AG08396 (cell line): ENCODE data around the gene MAFG.
"Not testable (repeated sequence)": the region's sequence is repeated elsewhere in the genome, so short reads cannot be mapped to it uniquely, and the experiment has no call there.

Experiments used
- DNase-seq: peaks from one replicate; pipeline ENCODE4 v3.0.0; 2012; ENCODE audit warnings: low spot score, mixed read lengths

MAFG gene

DNA sequence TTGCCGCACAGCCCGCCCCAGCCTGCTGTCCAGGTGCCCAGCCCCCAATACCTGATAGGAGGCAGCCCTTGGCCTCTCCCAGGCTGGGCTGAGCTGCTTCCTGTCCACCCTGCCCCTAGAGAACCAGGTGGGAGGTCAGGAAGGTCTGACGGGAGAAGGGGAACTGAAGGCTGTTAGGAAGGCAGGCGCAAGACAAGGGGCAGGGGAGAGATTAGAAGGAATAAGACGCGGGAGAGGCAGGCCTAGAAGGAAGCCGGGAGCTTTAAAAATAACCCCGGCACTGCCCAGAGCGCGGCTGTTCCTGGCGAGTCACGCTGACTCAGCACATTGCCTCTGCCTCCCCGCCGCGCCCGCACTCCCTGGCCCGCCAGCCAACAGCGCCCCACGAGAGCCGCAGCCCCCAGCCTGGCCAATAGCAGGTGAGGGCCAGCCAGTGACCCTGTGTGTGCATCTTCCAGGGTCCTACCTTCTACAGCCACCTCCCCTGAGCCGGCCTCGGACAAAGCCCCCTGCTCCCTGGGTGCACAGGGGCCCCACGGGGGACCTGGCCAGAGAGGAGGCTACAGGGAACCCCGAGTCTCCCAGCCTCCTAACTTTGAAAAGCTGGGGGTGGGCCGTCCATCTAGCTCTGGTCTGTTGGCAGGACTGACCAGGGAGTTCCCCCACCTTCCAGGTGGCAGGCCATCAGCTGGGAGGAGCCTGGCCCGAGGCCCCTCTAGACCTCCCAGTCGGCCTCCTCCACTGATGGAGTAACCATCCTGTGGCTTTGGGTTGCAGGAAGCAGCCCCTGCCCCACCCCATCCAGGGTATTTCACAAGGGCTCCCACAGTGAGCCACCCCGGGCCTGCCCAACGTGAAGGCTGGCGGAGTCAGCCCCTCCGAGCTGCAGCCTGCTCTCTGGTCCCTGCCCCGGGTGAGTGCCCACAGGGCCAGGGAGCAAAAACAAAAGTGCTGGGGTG, 4.0 kb downstream of the MAFG start:
- DNase-seq = peak; percentile 90

- DNase-seq = no peak
These were observed 4.8 kb downstream of the MAFG start for GRCh38 chr17:81922566-81923301.

DNA sequence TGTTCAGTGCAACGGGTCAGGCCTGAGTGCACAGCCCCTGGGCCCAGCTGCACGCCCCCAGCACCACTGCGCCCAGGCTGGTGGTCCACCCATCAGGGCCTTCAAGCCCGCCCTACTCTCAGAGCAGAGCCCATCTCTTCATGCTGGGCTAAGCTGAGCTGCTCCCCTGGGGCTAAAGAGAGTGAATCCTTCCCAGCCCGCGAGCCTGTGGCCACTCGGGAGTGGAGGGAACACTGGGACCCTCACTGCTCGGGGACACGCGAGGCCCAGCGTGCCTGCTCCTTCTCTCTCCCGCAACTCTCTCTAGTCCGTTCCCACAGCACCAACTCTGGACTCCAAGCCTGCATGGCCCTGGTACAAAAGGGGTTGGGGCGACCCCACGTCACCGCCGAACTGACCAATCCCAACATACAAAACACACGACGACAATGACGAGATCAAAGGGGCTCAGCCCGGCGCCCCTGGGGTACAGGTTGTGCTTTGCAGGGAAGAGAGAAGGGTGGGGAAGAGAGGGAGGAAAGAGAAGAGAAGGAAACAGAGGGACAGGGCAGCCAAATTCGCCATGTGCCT, 5.5 kb downstream of the MAFG start:
- DNase-seq = no peak

- no peak for DNase-seq
These were observed 6.0 kb downstream of the MAFG start for GRCh38 chr17:81921537-81921862.

DNA sequence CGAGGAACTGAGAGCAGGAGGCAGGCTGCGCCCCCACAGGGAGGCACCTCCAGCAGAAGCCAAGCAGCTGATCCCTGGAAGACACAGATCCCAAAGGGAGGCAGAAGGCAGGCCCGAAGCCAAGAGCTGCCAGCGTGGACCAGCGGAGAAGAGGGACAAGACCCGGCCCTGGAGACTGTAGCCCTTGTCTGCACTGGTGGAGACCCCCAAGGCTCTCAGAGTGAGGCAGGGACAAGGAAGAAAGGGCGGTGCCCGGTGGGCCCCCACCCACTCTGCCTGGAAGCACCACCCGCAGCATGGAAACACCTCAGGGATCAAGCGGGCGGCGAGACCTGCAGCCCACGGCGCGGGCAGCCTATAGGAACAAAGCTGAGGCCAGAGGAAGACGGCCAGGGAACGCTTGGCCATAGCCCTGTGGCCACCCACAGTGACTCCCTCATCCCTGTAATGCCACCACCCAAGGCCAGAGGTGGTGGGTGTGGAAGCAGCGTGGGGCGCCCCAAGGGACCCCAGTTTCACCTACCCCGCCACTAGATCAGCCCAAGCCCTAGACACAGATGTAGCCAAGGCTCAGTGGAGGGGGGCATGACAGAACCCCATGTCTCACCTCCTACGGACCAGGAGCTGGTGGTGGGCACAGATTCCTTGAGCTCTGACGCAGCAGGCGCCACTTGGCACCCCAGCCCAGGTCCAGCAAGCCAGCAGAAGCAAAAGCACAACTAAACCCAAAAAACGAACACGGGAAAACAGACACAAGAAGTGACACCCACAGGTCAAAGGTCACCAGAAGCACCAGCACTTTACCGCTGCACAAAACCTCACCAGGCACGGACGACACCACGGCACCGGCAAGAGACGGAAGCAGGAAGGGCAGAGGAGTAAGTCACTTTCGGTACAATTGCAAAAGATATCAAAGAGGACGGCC, 6.7 kb downstream of the MAFG start:
- no peak for DNase-seq

DNA sequence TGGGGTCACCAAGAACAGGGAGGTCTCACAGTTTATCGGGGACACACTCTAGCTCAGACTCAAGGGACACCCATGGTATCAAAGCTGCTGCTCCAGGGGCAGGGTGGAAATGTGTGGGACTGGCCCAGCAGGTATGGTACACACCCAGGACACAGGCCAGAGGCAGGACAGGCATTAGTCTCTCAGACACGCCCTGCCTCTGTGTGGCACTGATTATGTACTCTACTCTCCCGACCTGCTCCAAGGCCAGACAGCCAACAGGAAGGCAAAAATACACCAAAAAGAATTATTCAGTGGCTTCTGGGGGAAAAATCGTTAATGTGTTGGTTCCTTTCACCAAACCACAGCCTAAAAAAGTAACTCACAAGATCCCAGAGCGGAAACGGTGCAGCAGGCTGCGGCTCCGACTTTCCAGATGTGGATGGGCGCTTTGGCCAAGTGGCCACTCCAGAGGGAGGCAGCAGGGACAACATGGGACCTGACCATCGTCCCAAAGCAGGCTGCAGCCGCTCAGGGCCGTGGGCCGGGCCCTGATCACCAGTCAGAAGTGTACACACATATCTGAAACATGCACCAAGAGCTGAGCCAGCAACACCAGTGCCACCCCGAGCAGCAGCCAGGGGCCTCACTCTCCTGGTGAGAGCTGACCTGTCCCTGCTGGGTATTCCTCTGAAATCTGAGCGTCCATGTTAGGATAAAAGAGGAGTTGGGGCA, 8.5 kb downstream of the MAFG start:
- DNase-seq = no peak

DNA sequence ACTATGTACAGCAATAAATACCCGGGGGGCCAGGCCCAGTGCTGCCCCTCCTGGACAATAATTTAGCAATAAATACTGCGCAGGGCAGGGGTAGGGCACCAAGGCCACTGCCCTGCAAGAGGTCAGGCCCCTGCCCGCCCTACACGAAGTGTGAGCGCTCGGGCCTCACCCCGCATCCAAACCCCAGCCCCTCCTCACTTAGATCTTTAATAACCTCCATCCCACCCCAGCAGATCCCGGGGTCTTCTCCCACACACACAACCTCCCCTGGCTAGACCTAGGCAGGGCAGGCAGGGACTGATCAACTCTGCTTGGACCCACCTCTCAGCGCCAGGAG, 9.2 kb downstream of the MAFG start:
- DNase-seq = not testable (repeated sequence)

- DNase-seq = peak; percentile 98
These were observed 9.8 kb downstream of the MAFG start, which contains the start of gene SIRT7 for GRCh38 chr17:81917565-81918332. TSS of gene SIRT7 (minus strand) at chr17:81918176. CDS start at chr17:81918131, 45 bp downstream.

- peak; percentile 81 for DNase-seq
These were observed 11.1 kb downstream of the MAFG start for GRCh38 chr17:81916234-81917001.

GRCh38 chr17:81915331-81915730, 12.2 kb downstream of the MAFG start:
- no peak for DNase-seq

- no peak for DNase-seq
These were observed 13.3 kb downstream of the MAFG start for GRCh38 chr17:81914103-81914850.

GRCh38 chr17:81913394-81914102, 14.0 kb downstream of the MAFG start:
- no peak for DNase-seq

- no peak for DNase-seq
These were observed 14.9 kb downstream of the MAFG start for GRCh38 chr17:81912441-81913309.

GRCh38 chr17:81911969-81912368, 15.6 kb downstream of the MAFG start:
- DNase-seq = no peak

GRCh38 chr17:81911277-81911961, 16.1 kb downstream of the MAFG start, which contains the start of gene PCYT2:
TSS of gene PCYT2 (minus strand) at chr17:81911399. CDS start at chr17:81911355, 44 bp downstream.
- peak; percentile 100 for DNase-seq

DNA sequence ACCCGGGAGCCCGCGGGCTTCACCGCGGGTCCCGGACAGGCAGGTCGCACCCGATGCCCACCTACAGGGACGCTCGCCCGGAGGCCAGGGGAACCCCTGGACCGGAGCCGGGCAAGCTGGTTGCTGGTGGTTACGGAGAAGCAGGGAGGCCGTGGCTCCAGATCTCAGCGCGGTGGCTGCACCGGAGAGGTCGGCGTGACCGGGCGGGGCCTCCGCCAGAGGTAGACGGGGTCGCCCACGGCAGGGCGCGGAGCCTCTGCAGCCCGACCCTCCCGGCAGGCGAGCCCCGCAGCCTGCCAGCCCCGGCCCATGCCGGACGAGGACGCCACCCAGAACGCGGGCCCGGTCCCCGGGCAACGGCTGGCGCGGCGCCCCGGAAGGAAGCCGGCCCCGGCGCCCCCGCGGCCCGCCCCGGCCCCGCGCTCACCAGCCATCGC, 16.7 kb downstream of the MAFG start:
- peak; percentile 68 for DNase-seq
